Esophagus muscularis mucosa (tissue), 4 donors: ENCODE results near the gene MAD1L1. TPM values are rescaled to one million over a fixed set of nuclear protein-coding genes. Genes with fewer than 3 reads are reported as not detected.

ENCODE experiments used
- DNase-seq: peaks from one replicate; pipeline ENCODE4 v3.0.0-alpha.2; 2017; ENCODE audit errors: extremely low spot score
- H3K27ac ChIP-seq, 4 donors: fragments of 200-600 bp; sonication (generic); replicated peaks in 1 of 4; 1 replicate in 3 of 4; 2 replicates in 1 of 4; pipeline ENCODE4 v1.5.1; 2016 to 2019; ENCODE audit warnings: mild to moderate bottlenecking in 1 of 4
- H3K27me3 ChIP-seq, 4 donors: fragments of 200-600 bp; sonication (generic); one replicate each; pipeline versions ENCODE4 v1.5.1 to v1.6.0; 2016 to 2019
- H3K36me3 ChIP-seq, 4 donors: fragments of 200-600 bp; sonication (generic); one replicate each; pipeline ENCODE4 v1.5.1; 2016 to 2019
- H3K4me1 ChIP-seq, 4 donors: fragments of 200-600 bp; sonication (generic); one replicate each; pipeline ENCODE4 v1.5.1; 2016 to 2019
- H3K4me3 ChIP-seq, 4 donors: fragments of 200-600 bp; sonication (generic); 1 replicate in 2 of 4; 2 replicates in 2 of 4; pipeline ENCODE4 v1.5.1; 2016 to 2019; ENCODE audit warnings: mild to moderate bottlenecking in 4 of 4, moderate library complexity in 1 of 4
- H3K9me3 ChIP-seq, 4 donors: fragments of 200-600 bp; sonication (generic); 1 replicate in 3 of 4; 2 replicates in 1 of 4; pipeline ENCODE4 v1.5.1; 2016 to 2019
- CTCF ChIP-seq, 3 experiments: fragments of 200-600 bp in 2 of 3; fragments of 450-650 bp in 1 of 3; sonication (generic) in 2 of 3; IDR thresholded peaks; one replicate each; pipeline ENCODE4 v1.5.1; 2017 to 2019; ENCODE audit warnings: antibody characterized with exemption in 3 of 3, mild to moderate bottlenecking in 2 of 3, moderate library complexity in 1 of 3
- EP300 ChIP-seq: sonication (generic); formaldehyde crosslinking; IDR thresholded peaks from one replicate; pipeline ENCODE4 v1.6.1; 2017; ENCODE audit warnings: antibody characterized with exemption
- POLR2A ChIP-seq: fragments of 450-650 bp; IDR thresholded peaks from one replicate; pipeline ENCODE4 v1.6.1; 2017; ENCODE audit warnings: antibody characterized with exemption, moderate library complexity, mild to moderate bottlenecking, low read depth
- POLR2AphosphoS5 ChIP-seq, 2 donors: sonication (generic); formaldehyde crosslinking; IDR thresholded peaks; one replicate each; pipeline ENCODE4 v1.6.1; 2017; ENCODE audit warnings: antibody characterized with exemption in 2 of 2
- WGBS: methylation state at CpG from one replicate; pipeline ENCODE4 v1.1.5; 2018; 5-methylcytosine and 5-hydroxymethylcytosine counted together
- intact Hi-C: fragments of 100-400 bp; cut with DNase I; formaldehyde crosslinking; loops from one replicate; pipeline ENCODE4 v1.15.1; 2023
- total RNA-seq, 4 donors: library from RNA; depleted of rRNA; stranded (reverse); fragments of >200 nt; gene quantifications; one replicate each; pipeline versions ENCODE4 v1.1.0 to v1.2.1, GENCODE V29; 2016

The MAD1L1 gene
- total RNA-seq, 4 donors from 2014 or later = 22.2 to 33.1 (median 29.5) TPM

- H3K27ac ChIP-seq = no peak overlapping the region
- intact Hi-C loops = loop anchor here (5.0 kb wide), 1 partner anchor 636 kb away; no protein-coding TSS in a partner anchor
- H3K4me3 ChIP-seq = no peak overlapping the region
- 83% methylated on average over 7 of the region's 9 CpGs for WGBS
- TF ChIP-seq CTCF (IDR thresholded peaks at IDR 0.05) (no peak), EP300 (no peak), POLR2AphosphoS5 (IDR thresholded peaks at IDR 0.05) (no peak), POLR2A (no peak)
- peaks cover 0 to 5% (median 0%) of the 10 kb centered on the region in 4 donors for H3K4me1 ChIP-seq
- H3K36me3 ChIP-seq = peaks cover 42 to 100% (median 92%) of the 10 kb centered on the region in 4 donors
- H3K9me3 ChIP-seq = no peaks in the 10 kb centered on the region
- H3K27me3 ChIP-seq = no peaks in the 10 kb centered on the region
- no peak for DNase-seq
Measured at GRCh38 chr7:2218444-2218785, 14.3 kb downstream of the MAD1L1 start.

- Histone ChIP-seq H3K9me3 (no peaks in the 10 kb centered on the region), H3K27ac (no peak overlapping the region), H3K4me3 (no peak overlapping the region), H3K27me3 (no peaks in the 10 kb centered on the region), H3K36me3 (peaks cover 46 to 100% (median 93%) of the 10 kb centered on the region in 4 donors), H3K4me1 (peaks cover 0 to 5% (median 0%) of the 10 kb centered on the region in 4 donors)
- TF ChIP-seq POLR2A (no peak), CTCF (IDR thresholded peaks at IDR 0.05) (no peak), POLR2AphosphoS5 (IDR thresholded peaks at IDR 0.05) (no peak), EP300 (no peak)
- 85% methylated on average over 16 of the region's 19 CpGs for WGBS
- intact Hi-C loops = loop anchor here (5.0 kb wide), 1 partner anchor 636 kb away; no protein-coding TSS in a partner anchor
- no peak for DNase-seq
Measured at GRCh38 chr7:2217716-2218443, 14.9 kb downstream of the MAD1L1 start.

GRCh38 chr7:2217206-2217605, 15.5 kb downstream of the MAD1L1 start:
- H3K4me1 ChIP-seq = peaks cover 0 to 5% (median 0%) of the 10 kb centered on the region in 4 donors
- TF ChIP-seq POLR2A = no peak
- no peak for TF ChIP-seq CTCF (IDR thresholded peaks at IDR 0.05)
- TF ChIP-seq EP300 = no peak
- TF ChIP-seq POLR2AphosphoS5 (IDR thresholded peaks at IDR 0.05) = no peak
- H3K36me3 ChIP-seq = peaks cover 53 to 100% (median 93%) of the 10 kb centered on the region in 4 donors
- no peak overlapping the region for H3K27ac ChIP-seq
- no peaks in the 10 kb centered on the region for H3K9me3 ChIP-seq
- no peak overlapping the region for H3K4me3 ChIP-seq
- no peak for DNase-seq
- intact Hi-C loops = loop anchor here (5.0 kb wide), 1 partner anchor 635 kb away; no protein-coding TSS in a partner anchor
- WGBS = 91% methylated on average over 10 of the region's 10 CpGs
- H3K27me3 ChIP-seq = no peaks in the 10 kb centered on the region

GRCh38 chr7:2215851-2216250, 16.9 kb downstream of the MAD1L1 start:
- WGBS = 96% methylated on average over 5 of the region's 17 CpGs
- Histone ChIP-seq H3K9me3 (no peaks in the 10 kb centered on the region), H3K36me3 (peaks cover 65 to 100% (median 93%) of the 10 kb centered on the region in 4 donors), H3K4me3 (no peak overlapping the region), H3K4me1 (peaks cover 0 to 5% (median 0%) of the 10 kb centered on the region in 4 donors), H3K27ac (no peak overlapping the region), H3K27me3 (no peaks in the 10 kb centered on the region)
- DNase-seq = no peak
- TF ChIP-seq EP300 = no peak
- TF ChIP-seq CTCF (IDR thresholded peaks at IDR 0.05) = no peak
- TF ChIP-seq POLR2AphosphoS5 (IDR thresholded peaks at IDR 0.05) = no peak
- no peak for TF ChIP-seq POLR2A
- intact Hi-C loops = loop anchor here (5.0 kb wide), 1 partner anchor 634 kb away; no protein-coding TSS in a partner anchor
